Calu3 (cell line): ENCODE measurements around the gene ANK2. TPM values are rescaled to one million over a fixed set of nuclear protein-coding genes. Genes with fewer than 3 reads are reported as not detected.

ENCODE experiments used
- BruUV-seq: library from RNA; stranded (reverse); fragments of 400-500 nt; replicated peaks from 2 replicates; lab custom pipeline; 2021; lab: Mats Ljungman, UMichigan
- CTCF ChIA-PET: fragments of 300-600 bp; sonication (Branson Sonifier 250); formaldehyde crosslinking; loops from one replicate; lab custom pipeline; 2022; ENCODE audit warnings: antibody characterized with exemption; lab: Charles Lee
- DNase-seq: peaks from one replicate; pipeline ENCODE4 v3.0.0; 2022
- H3K27ac Mint-ChIP-seq: one replicate; pipeline ENCODE4 v1.8.0; 2022; ENCODE audit warnings: mixed read lengths; ENCODE audit not compliant: unreplicated experiment
- H3K27me3 Mint-ChIP-seq: one replicate; pipeline ENCODE4 v1.8.0; 2022; ENCODE audit warnings: mixed read lengths; ENCODE audit not compliant: unreplicated experiment
- H3K36me3 Mint-ChIP-seq: one replicate; pipeline ENCODE4 v1.8.0; 2022; ENCODE audit warnings: mild to moderate bottlenecking, moderate library complexity, mixed read lengths; ENCODE audit not compliant: insufficient read depth, unreplicated experiment
- H3K4me1 Mint-ChIP-seq: one replicate; pipeline ENCODE4 v1.8.0; 2022; ENCODE audit warnings: mild to moderate bottlenecking, low read depth, mixed read lengths; ENCODE audit not compliant: unreplicated experiment
- H3K4me3 Mint-ChIP-seq: one replicate; pipeline ENCODE4 v1.8.0; 2022; ENCODE audit warnings: mild to moderate bottlenecking, low read depth, moderate library complexity, mixed read lengths; ENCODE audit not compliant: unreplicated experiment
- H3K9me3 Mint-ChIP-seq: one replicate; pipeline ENCODE4 v1.8.0; 2022; ENCODE audit warnings: low read depth, mixed read lengths; ENCODE audit not compliant: unreplicated experiment
- intact Hi-C: fragments of 100-400 bp; cut with micrococcal nuclease; formaldehyde crosslinking; loops from one replicate; pipeline ENCODE4 v1.10.0; 2022; ENCODE audit not compliant: unreplicated experiment
- total RNA-seq: library from RNA; stranded (reverse); gene quantifications from 2 replicates; pipeline ENCODE4 v1.2.3, GENCODE V29; 2022
- TF ChIP-seq, protein P1 (sequence below): fragments of 200-600 bp; IDR thresholded peaks from one replicate; pipeline ENCODE4 v1.8.0; 2022; ENCODE audit warnings: antibody characterized with exemption; ENCODE audit not compliant: unreplicated experiment

The ANK2 gene
- total RNA-seq, 1 experiment from 2014 or later: 4.1 TPM

DNA sequence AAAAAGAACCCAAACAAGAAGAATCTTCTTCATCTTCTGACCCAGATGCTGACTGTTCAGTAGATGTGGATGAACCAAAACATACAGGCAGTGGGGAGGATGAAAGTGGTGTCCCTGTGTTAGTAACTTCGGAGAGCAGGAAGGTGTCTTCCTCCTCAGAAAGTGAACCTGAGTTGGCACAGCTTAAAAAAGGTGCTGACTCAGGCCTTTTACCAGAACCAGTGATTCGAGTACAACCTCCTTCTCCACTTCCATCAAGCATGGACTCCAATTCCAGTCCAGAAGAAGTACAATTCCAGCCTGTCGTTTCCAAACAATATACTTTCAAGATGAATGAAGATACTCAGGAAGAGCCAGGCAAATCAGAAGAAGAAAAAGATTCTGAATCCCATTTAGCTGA lies 307.0 kb downstream of the ANK2 start:
- Mint-ChIP-seq H3K9me3 (no peaks in the 10 kb centered on the region), H3K36me3 (no peaks in the 10 kb centered on the region), H3K4me1 (peaks cover 18% of the 10 kb centered on the region), H3K27me3 (peaks cover 28% of the 10 kb centered on the region), H3K27ac (no peak overlapping the region), H3K4me3 (peak overlapping the region; percentile 52)
- intact Hi-C loops: no loop called here
- DNase-seq: no peak
- TF ChIP-seq, protein P1, sequence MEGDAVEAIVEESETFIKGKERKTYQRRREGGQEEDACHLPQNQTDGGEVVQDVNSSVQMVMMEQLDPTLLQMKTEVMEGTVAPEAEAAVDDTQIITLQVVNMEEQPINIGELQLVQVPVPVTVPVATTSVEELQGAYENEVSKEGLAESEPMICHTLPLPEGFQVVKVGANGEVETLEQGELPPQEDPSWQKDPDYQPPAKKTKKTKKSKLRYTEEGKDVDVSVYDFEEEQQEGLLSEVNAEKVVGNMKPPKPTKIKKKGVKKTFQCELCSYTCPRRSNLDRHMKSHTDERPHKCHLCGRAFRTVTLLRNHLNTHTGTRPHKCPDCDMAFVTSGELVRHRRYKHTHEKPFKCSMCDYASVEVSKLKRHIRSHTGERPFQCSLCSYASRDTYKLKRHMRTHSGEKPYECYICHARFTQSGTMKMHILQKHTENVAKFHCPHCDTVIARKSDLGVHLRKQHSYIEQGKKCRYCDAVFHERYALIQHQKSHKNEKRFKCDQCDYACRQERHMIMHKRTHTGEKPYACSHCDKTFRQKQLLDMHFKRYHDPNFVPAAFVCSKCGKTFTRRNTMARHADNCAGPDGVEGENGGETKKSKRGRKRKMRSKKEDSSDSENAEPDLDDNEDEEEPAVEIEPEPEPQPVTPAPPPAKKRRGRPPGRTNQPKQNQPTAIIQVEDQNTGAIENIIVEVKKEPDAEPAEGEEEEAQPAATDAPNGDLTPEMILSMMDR: no peak
- no TSS peak for BruUV-seq
- CTCF ChIA-PET: no interaction called here

DNA sequence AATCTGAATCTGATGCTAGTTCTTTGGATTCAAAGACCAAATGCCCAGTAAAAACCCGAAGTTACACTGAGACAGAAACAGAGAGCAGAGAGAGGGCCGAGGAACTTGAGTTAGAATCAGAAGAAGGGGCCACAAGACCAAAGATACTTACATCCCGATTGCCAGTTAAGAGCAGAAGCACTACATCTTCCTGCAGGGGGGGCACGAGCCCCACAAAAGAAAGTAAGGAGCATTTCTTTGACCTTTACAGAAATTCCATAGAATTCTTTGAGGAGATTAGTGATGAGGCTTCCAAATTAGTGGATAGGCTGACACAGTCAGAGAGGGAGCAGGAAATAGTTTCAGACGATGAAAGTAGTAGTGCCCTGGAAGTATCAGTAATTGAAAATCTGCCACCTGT lies 309.3 kb downstream of the ANK2 start:
- CTCF ChIA-PET: no interaction called here
- H3K27ac Mint-ChIP-seq: no peak overlapping the region
- intact Hi-C loops: no loop called here
- H3K27me3 Mint-ChIP-seq: peaks cover 15% of the 10 kb centered on the region
- no peaks in the 10 kb centered on the region for H3K36me3 Mint-ChIP-seq
- no peaks in the 10 kb centered on the region for H3K9me3 Mint-ChIP-seq
- DNase-seq: no peak
- BruUV-seq: no TSS peak
- TF ChIP-seq, protein P1: no peak
- H3K4me1 Mint-ChIP-seq: peaks cover 18% of the 10 kb centered on the region
- H3K4me3 Mint-ChIP-seq: no peak overlapping the region

DNA sequence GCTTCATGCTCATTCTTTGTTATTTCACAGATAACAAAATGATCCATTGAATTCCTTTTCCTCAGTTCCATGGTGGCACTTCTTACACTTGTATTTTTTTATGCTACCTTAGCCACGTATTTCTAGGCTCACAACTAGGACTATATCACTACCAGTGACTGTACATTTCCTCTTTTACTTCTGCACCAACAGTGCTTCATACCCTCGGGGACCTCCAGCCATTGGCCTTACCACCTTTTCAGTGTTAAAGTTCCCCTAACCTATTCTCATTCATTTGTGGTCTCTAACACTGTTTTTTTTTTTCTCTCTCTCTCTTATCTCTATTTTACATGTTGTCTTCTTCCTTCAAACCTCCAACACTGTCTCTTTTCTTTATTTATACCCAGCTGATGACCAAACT lies 315.9 kb downstream of the ANK2 start:
- Mint-ChIP-seq H3K27me3 (no peaks in the 10 kb centered on the region), H3K36me3 (no peaks in the 10 kb centered on the region), H3K4me1 (no peaks in the 10 kb centered on the region), H3K9me3 (no peaks in the 10 kb centered on the region), H3K4me3 (no peak overlapping the region), H3K27ac (no peak overlapping the region)
- TF ChIP-seq, protein P1: no peak
- intact Hi-C loops: no loop called here
- no TSS peak for BruUV-seq
- CTCF ChIA-PET: no interaction called here
- no peak for DNase-seq

DNA sequence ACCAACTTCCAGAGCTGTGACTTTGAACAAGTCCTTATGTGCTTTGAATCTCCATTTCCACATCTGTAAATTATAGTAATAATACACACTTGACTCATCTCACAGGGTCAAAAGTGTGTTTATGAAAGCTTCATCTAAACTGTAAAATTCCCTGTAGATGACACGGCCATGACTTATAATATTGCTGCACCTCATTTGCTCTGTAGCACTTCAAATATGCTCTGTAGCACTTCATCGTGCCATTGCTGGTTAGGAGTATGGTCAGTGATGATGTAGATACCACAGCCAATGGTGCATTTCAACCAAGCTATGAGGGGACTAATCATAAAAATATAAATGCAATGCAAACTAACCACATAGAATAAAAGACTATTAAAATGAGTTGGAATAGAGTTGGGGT lies 318.6 kb downstream of the ANK2 start:
- CTCF ChIA-PET: no interaction called here

More for the DNA sequence above, 318.6 kb downstream of the ANK2 start:
- TF ChIP-seq, protein P1: no peak
- Mint-ChIP-seq H3K4me3 (no peak overlapping the region), H3K9me3 (no peaks in the 10 kb centered on the region), H3K27ac (no peak overlapping the region), H3K36me3 (no peaks in the 10 kb centered on the region), H3K27me3 (no peaks in the 10 kb centered on the region), H3K4me1 (no peaks in the 10 kb centered on the region)
- no peak for DNase-seq
- intact Hi-C loops: no loop called here
- no TSS peak for BruUV-seq
